ENCODE results near the gene ZIC1.

GRCh38 chr3:147424581-147425387, 15.6 kb downstream of the ZIC1 start:
- TF ChIP-seq CTCF (conservative IDR thresholded peaks at IDR 0.05; ENCODE audit: low read depth, low read length) (no peak), MXI1 (IDR thresholded peaks at IDR 0.05; ENCODE audit: borderline replicate concordance, low read depth, low read length) (no peak), POLR2A (IDR thresholded peaks at IDR 0.05; ENCODE audit: low read depth, low read length) (no peak), MAFK (IDR thresholded peaks at IDR 0.05; ENCODE audit: low read depth, low read length) (no peak), RAD21 (IDR thresholded peaks at IDR 0.05; ENCODE audit: low read length) (no peak), SMC3 (IDR thresholded peaks at IDR 0.05; ENCODE audit: low read depth, low read length) (no peak), NFE2L2 (IDR thresholded peaks at IDR 0.05; ENCODE audit: low read depth, low read length) (no peak)

Data from IMR-90 (cell line).